C1 segment of cervical spinal cord (tissue), 14 donors: ENCODE measurements around the gene CAMK2D.

Source experiments
- DNase-seq, 14 donors: peaks; one replicate each; lab custom pipeline; 2025; lab: John Stamatoyannopoulos, UW

CAMK2D gene

DNA sequence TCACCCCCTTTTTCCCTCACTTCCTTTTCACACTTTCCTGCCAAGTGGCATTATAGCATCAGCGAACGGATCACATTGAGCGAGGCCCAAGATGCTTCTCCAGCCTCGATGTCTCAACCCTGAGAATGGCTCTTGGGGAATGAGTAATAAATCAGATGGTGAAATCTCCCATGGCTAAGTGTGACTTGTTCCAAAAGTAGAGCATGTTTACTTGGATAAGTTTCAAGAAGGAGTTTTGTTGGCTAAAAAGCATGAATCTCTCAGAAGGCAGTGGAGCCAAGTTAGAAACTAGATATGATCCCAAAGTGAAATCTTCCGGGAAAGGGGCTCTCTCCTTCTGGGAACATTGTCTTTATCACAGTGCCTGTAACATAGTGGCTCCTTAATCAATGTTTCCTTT lies 316.3 kb downstream of the CAMK2D start:
- DNase-seq, result peak in 1 of 14 donors; percentile 12

DNA sequence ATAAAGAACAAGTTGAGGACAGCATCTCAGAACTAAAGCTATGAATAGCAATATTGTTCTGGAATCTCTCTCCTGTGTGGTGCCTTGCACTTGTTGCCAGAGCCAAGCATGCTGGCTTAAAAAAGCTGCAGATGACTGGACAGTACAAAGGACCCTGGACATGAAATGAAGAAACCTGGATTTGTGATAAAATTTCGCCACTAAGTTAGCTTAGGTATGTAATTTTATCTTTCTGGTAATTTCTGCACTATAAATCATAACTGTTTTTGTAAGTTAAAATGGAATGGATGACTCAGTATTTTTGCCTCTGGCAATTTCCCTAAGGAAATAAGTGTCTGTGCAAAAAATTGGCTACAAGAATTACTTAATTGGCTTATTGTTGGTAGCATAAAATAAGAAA lies 317.2 kb downstream of the CAMK2D start:
- DNase-seq, result no peak

DNA sequence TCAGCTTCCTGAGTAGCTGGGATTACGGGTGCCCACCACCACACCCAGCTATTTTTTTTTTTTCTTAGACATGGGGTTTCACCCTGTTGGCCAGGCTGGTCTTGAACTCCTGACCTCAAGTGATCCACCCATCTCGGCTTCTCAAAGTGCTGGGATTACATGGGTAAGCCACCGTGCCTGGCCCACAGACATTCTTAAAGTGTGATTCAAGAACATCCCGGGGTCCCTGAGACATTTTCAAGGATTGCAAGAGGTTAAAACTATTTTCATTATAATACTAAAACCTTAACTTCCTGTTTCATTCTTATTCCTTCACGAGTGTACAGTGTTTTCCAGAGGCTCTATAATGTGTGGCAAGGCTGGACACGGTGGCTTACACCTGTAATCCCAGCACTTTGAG lies 318.7 kb downstream of the CAMK2D start:
- DNase-seq, result no peak

DNA sequence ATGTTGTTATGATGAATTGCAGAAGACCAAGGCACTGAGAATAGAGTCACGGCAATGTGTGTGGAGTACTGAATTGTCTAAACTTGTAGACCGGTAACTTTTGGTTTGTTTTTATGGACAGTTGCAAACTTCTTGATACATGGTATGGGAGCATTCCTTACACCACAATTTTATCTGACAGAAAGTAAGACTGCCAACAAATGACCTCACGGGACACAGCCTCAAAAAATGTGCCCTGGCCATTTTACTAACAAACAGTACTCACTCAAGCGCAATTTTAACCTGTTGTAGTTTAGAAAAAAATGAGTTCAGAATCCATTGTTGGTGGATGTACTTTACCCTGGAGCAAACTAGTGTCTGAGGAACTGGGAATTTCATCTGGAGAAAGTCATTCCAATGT lies 321.2 kb downstream of the CAMK2D start:
- no peak for DNase-seq

DNA sequence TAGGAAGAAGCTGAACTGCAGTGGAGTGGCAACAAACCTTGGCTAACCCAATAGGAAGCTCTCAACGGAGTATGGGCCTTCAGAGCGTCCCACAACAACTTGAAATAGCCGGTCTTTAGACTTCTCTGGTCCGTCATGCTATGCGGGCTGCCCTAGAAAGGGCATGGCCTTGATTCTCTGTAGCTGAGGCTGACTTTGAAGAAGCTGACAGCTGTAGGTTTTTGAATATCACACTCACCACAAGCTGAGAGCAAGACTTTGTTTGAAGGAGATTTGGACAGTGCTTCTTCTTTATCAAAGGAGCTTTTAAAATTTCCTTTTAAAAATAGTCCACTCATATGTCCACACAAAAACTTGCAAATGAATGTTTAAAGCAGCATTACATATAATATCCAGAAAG lies 322.9 kb downstream of the CAMK2D start:
- DNase-seq, result no peak

DNA sequence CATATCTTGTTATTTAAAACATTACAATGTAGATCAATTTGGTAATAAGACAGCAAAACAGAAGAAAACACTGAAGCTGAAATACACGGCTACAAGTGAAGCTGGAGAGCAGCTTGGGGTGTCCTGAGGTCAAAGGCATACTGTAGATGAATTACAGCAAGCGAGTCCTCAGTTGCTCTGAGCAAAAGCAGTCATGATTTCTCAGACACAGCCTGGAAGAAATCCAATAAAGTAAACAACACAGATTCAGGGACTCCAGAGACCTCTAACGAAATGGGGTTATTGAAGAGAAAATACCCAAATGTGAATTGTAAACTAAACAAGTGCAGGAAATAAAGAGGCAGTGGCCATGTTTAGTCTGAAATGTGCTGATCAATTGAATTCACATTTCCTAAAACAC lies 324.4 kb downstream of the CAMK2D start:
- no peak for DNase-seq

DNA sequence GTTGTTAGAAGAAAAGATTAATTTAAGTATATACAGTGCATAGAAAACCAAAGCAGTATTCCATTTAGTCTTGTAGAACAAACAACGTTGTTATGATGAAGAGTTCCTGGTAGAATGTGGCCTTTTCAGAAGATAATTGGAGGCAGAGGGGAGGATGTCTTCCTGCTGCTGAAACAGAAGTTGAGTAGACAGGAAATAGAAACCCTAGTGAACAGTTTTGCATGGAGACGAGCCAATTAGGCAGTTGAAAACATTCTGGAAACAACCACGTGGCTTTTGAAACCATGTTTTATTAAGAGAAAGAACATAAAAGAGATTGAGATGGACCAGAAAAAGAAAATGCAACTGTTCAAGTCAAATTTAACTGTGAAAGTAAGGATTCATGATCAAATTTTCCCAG lies 325.2 kb downstream of the CAMK2D start:
- DNase-seq, result peak in 1 of 14 donors; percentile 21

DNA sequence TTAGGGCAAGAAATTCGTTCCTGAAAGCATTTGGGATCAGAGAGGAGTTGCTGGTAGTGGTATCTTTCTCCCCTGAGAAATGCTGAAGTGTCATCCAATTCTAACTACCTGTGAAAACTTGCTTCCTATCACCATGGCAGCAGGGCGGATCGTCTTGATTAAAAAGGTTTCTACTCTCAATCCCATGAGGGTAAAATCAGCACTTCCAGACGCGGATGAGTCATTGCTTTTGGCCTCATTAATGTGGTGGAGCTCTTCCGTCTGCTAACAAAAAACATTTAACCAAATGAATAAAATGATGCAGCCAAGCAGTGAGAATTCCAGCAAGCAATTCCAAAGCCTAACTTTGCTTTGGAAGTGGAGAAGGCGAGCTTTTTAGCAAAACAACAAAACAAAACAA lies 325.6 kb downstream of the CAMK2D start:
- peak in 1 of 14 donors; percentile 2 for DNase-seq

DNA sequence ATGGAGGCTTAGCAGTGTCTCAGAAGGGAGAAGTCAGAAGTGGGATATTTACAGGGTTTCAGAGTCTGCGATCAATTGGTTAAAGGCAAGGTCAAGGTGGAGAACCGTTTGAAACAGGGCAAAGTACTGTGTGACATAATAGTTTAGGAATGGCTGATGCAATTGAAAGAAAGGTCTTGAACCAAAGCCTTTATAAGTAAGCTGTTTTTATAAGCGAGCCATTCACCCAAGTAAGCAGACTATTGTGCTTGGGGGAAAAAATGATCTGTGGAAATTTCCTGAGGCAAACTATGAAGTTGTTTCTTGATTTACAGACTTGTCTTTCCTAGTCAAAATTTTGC lies 327.3 kb downstream of the CAMK2D start:
- no peak for DNase-seq

DNA sequence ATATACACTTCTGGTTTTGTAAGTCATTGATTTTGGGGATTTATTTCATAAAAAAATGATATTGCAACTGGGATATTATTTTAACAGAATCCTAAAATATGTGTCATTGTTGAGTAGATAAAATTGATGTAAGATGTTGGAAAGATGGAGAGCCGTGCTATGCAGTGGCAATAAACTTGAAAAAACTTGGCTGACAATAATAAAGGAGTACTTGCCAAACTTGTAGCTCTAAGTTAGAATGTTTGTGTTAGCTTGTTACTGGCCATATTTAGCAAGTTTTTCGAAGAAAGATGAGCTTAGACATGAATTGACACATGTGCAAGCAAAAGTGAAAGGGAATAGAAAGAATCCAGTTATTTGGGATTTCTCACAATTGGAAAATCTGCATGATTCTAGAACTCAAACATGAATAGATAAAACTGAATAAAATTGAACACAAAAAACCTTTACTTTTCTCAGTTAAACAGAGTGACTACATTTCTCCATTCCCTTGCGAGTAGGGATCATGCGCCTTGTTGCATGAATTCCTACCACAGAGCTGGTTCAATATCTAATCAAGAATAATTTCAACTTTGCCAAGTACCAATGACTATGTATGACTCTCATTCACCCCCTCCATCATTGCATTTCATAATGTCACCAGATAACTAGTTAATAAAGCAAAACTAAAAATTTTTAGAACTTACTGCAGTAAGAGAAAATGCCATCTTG lies 327.8 kb downstream of the CAMK2D start:
- DNase-seq, result no peak

DNA sequence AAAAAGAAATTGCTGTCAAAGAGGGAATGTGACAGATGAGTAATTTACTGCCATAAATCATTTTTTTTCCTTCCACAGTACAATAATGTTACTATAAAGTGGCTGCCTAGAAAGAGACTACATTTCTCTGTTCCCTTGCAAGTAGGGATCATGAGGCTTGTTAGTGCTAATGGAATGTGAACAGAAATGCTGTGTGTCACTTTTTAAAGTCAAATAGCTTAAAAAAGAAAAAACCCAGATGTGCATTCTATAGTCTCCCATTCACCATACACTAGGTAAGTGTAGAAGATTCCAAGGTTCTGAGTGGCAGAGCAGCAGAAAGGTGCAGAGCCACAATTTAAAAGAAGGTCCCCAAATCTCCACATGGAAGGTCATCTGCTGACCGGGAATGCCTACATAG lies 328.4 kb downstream of the CAMK2D start:
- DNase-seq, result no peak

DNA sequence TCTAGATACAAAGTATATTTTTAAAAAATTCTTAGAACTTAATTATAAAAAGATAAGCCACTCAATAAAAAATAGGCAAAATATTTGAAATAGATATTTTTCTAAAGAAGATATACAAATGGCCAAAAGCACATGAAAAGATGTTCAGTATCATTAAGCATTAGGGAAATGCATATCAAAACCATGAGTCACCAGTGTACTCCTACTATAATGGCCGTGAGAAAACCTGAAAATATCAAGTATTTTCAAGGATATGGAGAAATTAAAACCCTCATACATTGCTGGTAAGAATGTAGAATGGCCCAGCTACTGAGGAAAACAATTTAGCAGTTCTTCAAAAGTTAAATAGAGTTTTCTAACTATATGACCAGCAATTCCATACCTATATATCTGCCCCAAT lies 337.9 kb downstream of the CAMK2D start:
- DNase-seq, result no peak

DNA sequence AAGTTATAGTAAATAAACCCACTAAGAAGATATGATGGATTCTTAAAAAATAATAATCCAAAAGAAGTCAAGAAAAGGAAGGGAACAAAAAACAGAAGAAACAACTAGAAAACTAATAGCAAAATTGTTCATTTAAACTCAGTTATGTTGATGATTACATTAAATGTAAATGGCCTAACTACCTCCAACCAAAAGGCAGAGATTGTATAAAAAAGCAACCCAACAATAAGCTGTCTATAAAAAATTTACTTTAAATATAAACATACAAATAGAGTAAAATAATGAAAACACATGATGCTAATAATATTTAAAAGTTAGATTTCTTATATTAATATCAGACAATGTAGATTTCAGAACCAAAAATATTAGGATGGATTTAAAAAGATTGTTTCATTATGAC lies 340.6 kb downstream of the CAMK2D start:
- no peak for DNase-seq

DNA sequence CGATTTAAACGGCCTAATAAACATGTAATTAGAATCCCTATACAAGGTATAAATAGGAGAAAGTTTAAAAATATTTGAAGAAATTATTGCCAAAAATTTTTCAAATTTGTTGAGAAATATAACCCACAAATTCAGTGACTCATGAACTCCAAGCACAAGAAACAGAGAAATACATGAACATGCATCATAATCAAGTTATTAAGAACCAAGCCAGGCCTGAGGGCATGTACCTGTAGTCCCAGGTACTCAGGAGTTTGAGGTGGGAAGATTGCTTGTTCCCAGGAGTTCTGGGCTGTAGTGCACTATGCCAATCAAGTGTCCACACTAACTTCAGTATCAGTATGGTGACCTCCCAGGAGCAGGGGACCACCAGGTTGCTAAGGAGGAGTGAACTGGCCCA lies 341.9 kb downstream of the CAMK2D start:
- no peak for DNase-seq

DNA sequence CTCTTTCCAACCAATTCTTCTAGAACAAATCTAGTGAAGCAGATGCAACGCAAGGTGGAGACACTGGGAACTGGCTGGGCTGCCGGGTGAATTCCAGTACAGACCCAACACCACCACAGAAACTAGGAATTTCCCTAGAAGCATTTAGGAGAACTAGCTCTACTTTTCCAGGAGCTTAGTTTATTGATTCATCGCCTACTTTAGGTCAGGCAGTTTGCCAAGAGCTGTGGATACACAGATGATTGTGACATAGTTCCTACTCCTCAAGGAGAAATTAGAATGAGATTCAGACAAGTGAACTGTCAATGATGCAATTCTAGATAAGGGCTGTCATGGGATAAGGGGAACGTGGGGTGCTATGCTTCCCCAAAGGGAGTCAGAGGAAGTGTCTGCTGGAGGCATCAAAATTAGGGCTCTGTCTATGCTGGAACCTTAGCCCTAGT lies 350.0 kb downstream of the CAMK2D start:
- DNase-seq, result no peak

DNA sequence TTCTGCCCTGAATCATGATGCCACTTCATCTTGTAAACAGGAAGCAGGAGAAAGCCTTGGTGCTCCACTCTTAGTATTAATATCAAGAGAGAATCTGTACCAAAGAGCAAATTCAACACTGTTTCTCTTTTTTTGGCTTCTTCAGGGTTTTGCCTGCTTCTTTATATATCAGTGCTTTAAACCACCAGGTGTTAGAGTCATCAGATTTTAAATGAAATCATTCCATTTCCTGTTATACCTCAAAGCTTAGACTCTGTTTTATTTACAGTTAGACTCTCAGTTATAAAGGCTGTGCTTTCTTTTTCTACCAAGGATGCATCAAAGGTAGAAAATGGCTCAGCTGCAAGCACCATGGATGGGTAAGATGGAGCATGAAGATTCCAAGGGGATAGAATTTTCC lies 350.9 kb downstream of the CAMK2D start:
- DNase-seq, result no peak

DNA sequence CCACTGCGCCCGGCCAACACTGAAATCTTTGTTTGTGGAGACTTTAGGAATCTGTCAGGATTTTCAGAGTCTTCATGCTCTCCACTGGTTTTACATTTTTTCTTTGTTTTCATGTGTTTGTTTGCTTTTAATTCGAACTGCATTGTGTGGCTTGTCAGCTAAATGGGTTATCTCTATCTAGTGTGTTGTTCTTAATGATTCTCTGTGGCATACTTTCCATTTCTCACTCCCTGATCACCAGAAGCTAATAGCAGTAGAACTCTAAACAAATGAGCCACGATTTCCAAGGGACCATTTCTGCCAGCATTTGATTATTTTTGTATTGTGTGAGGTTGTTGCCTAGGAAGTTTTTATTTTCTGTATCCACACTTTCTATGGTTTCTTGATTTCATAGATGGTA lies 352.4 kb downstream of the CAMK2D start:
- DNase-seq, result no peak

DNA sequence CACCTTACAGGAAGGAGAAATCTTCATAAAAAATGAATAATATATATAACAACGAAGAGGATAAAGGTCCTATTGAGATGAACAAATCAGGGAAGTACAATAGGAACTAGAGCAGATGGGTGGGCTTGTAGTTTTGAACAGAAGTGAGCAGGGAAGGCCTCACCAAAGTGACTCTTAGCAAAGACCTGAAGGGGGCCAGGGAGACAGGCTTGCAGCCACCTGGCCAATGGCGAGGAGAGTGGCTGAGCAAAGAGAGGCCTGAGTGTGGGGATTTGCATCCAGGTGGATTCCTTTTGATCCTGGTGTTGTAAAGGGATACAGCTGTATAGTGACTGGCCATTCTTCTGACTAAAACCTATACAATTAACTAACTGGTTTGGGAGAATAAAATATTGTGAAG lies 354.1 kb downstream of the CAMK2D start:
- DNase-seq, result peak in 1 of 14 donors; percentile 12

DNA sequence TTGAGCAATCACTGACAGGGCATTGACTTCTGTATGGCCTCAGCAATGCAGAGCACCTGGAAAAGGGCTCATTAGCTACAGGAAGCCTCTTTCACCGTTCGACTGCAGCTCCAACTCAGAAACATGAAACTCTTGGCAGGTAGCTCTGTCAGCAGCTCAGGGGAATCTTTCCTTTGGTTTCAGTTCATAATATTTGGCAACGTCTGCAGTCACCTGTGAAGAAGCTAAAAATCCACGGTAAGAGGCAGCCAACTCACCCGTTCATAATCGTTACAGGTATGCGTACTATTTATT lies 354.9 kb downstream of the CAMK2D start:
- DNase-seq, result peak in 1 of 14 donors; percentile 36

DNA sequence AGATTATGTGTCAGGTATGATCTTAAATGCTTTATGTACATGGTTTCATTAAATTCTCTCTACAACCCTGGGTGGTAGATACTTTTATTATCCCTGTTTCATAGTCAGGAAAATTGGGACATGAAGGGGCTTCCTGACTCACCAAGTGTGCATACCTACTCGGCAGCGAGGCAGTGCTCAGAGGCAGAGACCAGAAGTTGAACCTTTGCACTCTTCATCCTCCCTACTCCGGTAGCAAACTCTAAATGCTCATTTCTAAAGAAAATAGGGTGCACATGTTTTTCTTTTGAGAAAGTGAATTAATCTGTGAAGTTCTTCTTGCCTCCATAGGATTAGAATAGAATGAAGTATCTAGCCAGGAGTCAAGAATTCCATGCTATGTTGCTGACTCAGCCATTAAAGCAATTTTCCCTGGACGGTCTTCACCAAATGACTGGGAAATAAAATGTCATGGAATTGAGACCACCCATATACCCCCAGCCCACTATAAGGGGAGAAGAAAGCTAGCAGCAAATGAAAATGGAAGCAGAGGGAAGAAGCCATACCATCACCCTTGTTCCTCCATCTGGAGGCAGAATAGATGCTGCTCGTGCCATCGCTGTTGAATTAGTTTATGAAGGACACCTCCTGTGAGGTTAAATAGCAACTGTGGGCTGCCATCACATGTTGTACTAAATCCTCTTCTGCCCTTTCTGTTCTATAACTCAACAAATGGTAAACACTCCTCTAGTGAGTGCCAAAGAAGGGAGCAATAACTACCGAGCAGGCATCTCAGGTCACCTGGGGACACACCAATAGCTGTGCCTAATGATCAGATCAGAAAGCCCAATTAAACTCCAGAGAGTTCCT lies 355.4 kb downstream of the CAMK2D start:
- no peak for DNase-seq

DNA sequence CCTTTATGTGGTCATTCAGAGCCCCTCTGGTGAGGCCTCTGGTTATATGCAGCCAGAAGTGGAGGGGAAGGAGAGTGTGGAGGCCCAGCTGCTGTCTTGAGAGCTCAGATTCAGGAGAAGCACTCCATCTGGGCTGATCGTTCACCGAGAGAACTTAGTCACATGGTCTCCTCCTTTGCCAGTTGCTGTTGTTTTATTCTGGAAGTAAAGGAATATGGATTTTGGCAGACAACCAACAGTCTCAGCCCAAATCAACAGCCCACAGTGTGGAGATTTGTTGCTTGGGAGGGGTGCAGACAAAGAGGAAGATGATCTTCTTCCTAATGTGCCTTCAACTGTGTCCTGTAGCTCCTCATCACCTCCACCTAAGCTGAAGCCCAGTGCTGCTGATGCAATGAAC lies 356.7 kb downstream of the CAMK2D start:
- DNase-seq, result no peak

DNA sequence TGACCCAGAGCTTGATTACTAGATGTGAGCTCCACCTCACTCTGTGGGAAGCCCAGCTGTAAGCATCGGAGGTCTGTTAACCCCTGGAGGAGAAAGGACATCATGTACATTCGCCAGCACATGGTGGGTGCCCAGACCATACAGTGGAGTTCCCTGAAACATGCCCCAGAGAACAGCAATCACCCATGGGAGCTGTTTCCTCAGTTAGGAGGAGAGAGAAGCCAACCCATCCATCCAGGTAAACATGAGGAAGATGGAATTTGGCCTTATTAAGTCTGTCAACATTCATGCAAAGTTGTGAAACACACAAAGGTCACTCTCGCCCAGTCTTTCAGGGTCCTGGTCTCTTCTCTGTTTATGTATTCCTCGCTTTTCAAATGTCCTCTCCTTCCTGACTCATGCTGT lies 357.4 kb downstream of the CAMK2D start:
- no peak for DNase-seq
